Lung (tissue), 12 donors: ENCODE results near the gene IL1RAPL1. TPM values are rescaled to one million over a fixed set of nuclear protein-coding genes. Genes with fewer than 3 reads are reported as not detected.

Source experiments
- ATAC-seq: fragments of 200-7000 bp; cut with Tn5 transposase; one replicate; pipeline ENCODE4 v1.9.1; 2020; ENCODE audit warnings: moderate number of reproducible peaks; ENCODE audit not compliant: insufficient read depth, low FRiP score
- DNase-seq, 3 donors: peaks; one replicate each; pipeline ENCODE4 v3.0.0-alpha.2; 2013 to 2017
- H3K27ac ChIP-seq, 2 donors: one replicate each; pipeline ENCODE4 v1.5.1; 2013; ENCODE audit warnings: mild to moderate bottlenecking in 2 of 2, moderate library complexity in 2 of 2, control low read depth in 1 of 2, inconsistent platforms in 1 of 2, low read depth in 1 of 2, low read length in 1 of 2
- H3K27me3 ChIP-seq, 3 donors: one replicate each; pipeline ENCODE4 v1.5.1; 2013; ENCODE audit warnings: low read length in 2 of 3; ENCODE audit not compliant: control insufficient read depth in 3 of 3, insufficient read depth in 3 of 3
- H3K36me3 ChIP-seq, 4 donors: one replicate each; pipeline ENCODE4 v1.5.1; 2013; ENCODE audit warnings: low read length in 4 of 4, mild to moderate bottlenecking in 1 of 4, moderate library complexity in 1 of 4; ENCODE audit not compliant: control insufficient read depth in 4 of 4, insufficient read depth in 4 of 4
- H3K4me1 ChIP-seq, 5 donors: one replicate each; pipeline ENCODE4 v1.5.1; 2013; ENCODE audit warnings: low read length in 5 of 5, mild to moderate bottlenecking in 2 of 5, moderate library complexity in 1 of 5; ENCODE audit not compliant: control insufficient read depth in 5 of 5, insufficient read depth in 5 of 5
- H3K4me3 ChIP-seq: one replicate; pipeline ENCODE4 v1.5.1; 2013; ENCODE audit warnings: mild to moderate bottlenecking, control low read depth, moderate library complexity
- H3K9ac ChIP-seq, 2 donors: one replicate each; pipeline ENCODE4 v1.5.1; 2013; ENCODE audit warnings: low read length in 2 of 2, control low read depth in 1 of 2; ENCODE audit not compliant: insufficient read depth in 1 of 2
- H3K9me3 ChIP-seq, 4 donors: one replicate each; pipeline ENCODE4 v1.5.1; 2013; ENCODE audit warnings: low read length in 3 of 4, mild to moderate bottlenecking in 1 of 4, moderate library complexity in 1 of 4; ENCODE audit not compliant: control insufficient read depth in 4 of 4, insufficient read depth in 3 of 4
- CTCF ChIP-seq: IDR thresholded peaks from 2 replicates; pipeline ENCODE4 v1.5.1; 2012; ENCODE audit warnings: mild to moderate bottlenecking; ENCODE audit errors: control extremely low read depth, extremely low read depth
- WGBS, 2 donors: extraction: QIAGEN DNeasy Blood & Tissue Kit; methylation state at CpG; one replicate each; pipeline ENCODE4 v1.1.7; 2013; 5-methylcytosine and 5-hydroxymethylcytosine counted together
- polyA plus RNA-seq, 2 donors: library from polyadenylated mRNA; stranded (reverse); fragments of 200-250 nt; gene quantifications; one replicate each; pipeline ENCODE4 v1.2.1, GENCODE V29; 2013
- total RNA-seq, 2 donors: library from RNA; depleted of rRNA in 1 of 2; stranded (reverse); fragments of >200 nt in 1 of 2; gene quantifications; one replicate each; pipeline ENCODE4 v1.2.1, GENCODE V29; 2014 to 2021
- donor health status: control.
- donor health status: control.
- donor health status: Bipolar disorder and iron deficiency.
- donor health status: healthy.
- donor health status: DM: yes; HTN: yes; CAD: no.

The IL1RAPL1 gene
- total and polyA plus RNA-seq, 4 donors, result 2.2 TPM; not detected in 3

DNA sequence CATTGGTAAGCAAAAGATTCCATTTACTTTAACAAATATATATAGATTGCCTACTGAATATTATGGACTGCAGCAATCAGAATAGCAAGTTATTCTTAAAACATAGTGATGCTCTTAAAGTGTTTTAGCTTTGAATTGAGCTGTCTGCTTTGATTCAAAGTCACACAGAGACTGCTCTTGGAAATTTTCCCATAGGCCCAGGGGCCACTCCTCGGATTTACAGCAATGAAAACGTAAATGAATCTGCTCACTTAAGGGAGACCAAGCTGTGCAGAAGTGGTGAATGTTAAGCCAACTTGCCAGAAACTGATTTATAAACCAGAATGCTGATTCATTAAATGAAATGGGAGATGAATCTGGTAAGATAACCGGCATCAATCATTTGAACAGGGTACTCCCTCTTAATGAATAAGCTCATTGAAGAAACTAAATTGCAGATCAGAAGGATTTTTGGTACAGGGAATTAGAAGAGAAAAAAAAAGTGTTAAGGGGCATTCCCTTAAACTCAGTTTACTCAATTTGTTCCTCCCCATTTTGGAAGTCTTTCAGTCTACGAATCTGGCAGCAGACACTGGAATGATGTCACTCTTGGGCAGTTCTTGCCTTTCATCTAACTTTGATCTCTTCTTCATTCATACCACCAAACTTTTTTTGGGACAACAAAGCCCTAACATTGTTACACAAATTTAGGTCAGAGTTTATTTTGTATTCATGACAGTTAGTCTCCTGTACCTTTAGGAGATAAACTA is 1264.8 kb downstream of the IL1RAPL1 start:
- no peaks in the 10 kb centered on the region for H3K36me3 ChIP-seq
- ATAC-seq, result no peak
- no peak overlapping the region for H3K27ac ChIP-seq
- peak in 1 of 3 donors; percentile 16 for DNase-seq
- peaks cover 0 to 11% (median 0%) of the 10 kb centered on the region in 3 donors for H3K27me3 ChIP-seq
- H3K4me3 ChIP-seq, result no peak overlapping the region
- no peak overlapping the region for H3K9ac ChIP-seq
- H3K4me1 ChIP-seq, result peaks cover 0 to 5% (median 0%) of the 10 kb centered on the region in 5 donors
- 53 to 77% methylated on average over 4 of the region's 4 CpGs for WGBS, 2 donors
- no peaks in the 10 kb centered on the region for H3K9me3 ChIP-seq
- TF ChIP-seq CTCF, result no peak

DNA sequence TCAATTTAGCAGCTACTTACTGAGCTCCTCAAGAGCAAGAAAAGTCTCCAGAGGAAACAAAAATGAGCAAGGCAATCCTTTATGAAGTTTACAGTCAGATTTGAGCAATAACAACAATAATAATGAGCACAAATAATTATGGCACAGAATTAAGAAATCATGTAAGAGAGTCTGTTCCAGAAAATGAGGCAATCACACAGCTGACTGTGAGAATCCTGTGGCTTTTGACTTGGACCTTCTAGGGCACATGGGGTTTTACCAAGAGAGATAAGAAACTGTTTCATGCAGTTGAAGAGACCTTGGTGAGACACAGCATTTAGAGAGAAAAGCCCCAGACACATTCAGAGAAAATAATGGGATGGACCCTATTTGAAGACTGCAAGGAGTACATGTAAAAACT is 1265.5 kb downstream of the IL1RAPL1 start:
- Histone ChIP-seq H3K27ac (no peak overlapping the region), H3K4me3 (no peak overlapping the region), H3K27me3 (peaks cover 0 to 11% (median 0%) of the 10 kb centered on the region in 3 donors), H3K36me3 (no peaks in the 10 kb centered on the region), H3K4me1 (peaks cover 0 to 5% (median 0%) of the 10 kb centered on the region in 5 donors), H3K9me3 (no peaks in the 10 kb centered on the region), H3K9ac (no peak overlapping the region)
- DNase-seq (peak in 2 of 3 donors; percentile 6 to 32), ATAC-seq (no peak)
- no peak for TF ChIP-seq CTCF

DNA sequence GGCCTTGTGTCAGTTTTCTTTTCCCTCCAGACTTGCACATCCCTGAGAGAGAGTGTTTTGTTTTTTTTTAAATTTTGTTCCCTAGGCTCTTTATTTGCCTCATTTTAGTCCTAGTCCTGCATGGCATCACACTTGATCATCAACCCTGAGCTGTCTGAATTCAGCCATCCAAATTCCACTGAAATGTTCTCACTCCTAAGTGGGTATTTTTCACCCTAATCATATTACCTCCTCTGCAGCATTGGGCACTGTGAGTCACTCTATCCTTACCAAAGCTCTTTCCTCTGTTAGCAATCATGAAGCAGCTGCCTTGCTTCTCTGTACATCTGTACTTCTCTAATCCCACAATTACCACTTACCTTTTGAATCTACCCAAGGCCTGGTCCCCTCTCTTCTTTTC is 1271.5 kb downstream of the IL1RAPL1 start:
- no peak overlapping the region for H3K9ac ChIP-seq
- TF ChIP-seq CTCF, result no peak
- no peaks in the 10 kb centered on the region for H3K36me3 ChIP-seq
- H3K27me3 ChIP-seq, result no peaks in the 10 kb centered on the region
- no peaks in the 10 kb centered on the region for H3K9me3 ChIP-seq
- no peaks in the 10 kb centered on the region for H3K4me1 ChIP-seq
- no peak for ATAC-seq
- DNase-seq, result no peak
- H3K27ac ChIP-seq, result no peak overlapping the region
- H3K4me3 ChIP-seq, result no peak overlapping the region
